SU-DHL-6 (cell line): ENCODE data around the gene PRKN.

Experiments used
- H2AFZ ChIP-seq: fragments of 200-600 bp; sonication (generic); 2 replicates; pipeline ENCODE4 v1.6.1; 2014; ENCODE audit warnings: low read depth, mild to moderate bottlenecking, moderate library complexity, mixed read lengths, antibody characterized with exemption, low read length; ENCODE audit not compliant: severe bottlenecking
- H3F3A ChIP-seq: fragments of 200-600 bp; shearing (Covaris generic); 2 replicates; pipeline ENCODE4 v1.6.0; 2016; ENCODE audit warnings: antibody characterized with exemption, mild to moderate bottlenecking; ENCODE audit not compliant: insufficient read depth
- H3K27ac ChIP-seq: fragments of 200-600 bp; sonication (generic); 2 replicates; pipeline ENCODE4 v1.5.1; 2016; ENCODE audit warnings: low read depth, mild to moderate bottlenecking, low read length, moderate library complexity, mixed read lengths
- H3K27me3 ChIP-seq: fragments of 200-600 bp; sonication (generic), shearing (Covaris generic); 2 replicates; pipeline ENCODE4 v1.6.0; 2014; ENCODE audit warnings: mild to moderate bottlenecking, low read length
- H3K36me3 ChIP-seq: fragments of 200-600 bp; sonication (generic); 2 replicates; pipeline ENCODE4 v1.6.1; 2014; ENCODE audit warnings: mild to moderate bottlenecking, low read length, mixed read lengths
- H3K4me2 ChIP-seq: fragments of 300-600, 200-600 bp; shearing (Covaris generic), sonication (generic); 2 replicates; pipeline ENCODE4 v1.6.0; 2014; ENCODE audit warnings: low read length, low read depth, mild to moderate bottlenecking; ENCODE audit not compliant: poor library complexity, severe bottlenecking
- H3K4me3 ChIP-seq: fragments of 200-600 bp; sonication (generic); 2 replicates; pipeline ENCODE4 v1.5.1; 2014; ENCODE audit warnings: antibody characterized with exemption, low read length, mild to moderate bottlenecking, mixed read lengths; ENCODE audit not compliant: insufficient read depth, poor library complexity, severe bottlenecking
- H3K79me2 ChIP-seq: fragments of 200-600 bp; sonication (generic); 2 replicates; pipeline ENCODE4 v1.6.1; 2014; ENCODE audit warnings: mild to moderate bottlenecking, low read length, moderate library complexity; ENCODE audit not compliant: insufficient read depth
- H3K9ac ChIP-seq: fragments of 200-600 bp; sonication (generic); 2 replicates; pipeline ENCODE4 v1.7.0; 2014; ENCODE audit warnings: mild to moderate bottlenecking, low read length
- H3K9me2 ChIP-seq: fragments of 200-600 bp; sonication (generic); replicated peaks from 2 replicates; pipeline ENCODE4 v1.6.1; 2014; ENCODE audit warnings: low read length; ENCODE audit not compliant: insufficient read depth
- H3K9me3 ChIP-seq: fragments of 200-600 bp; sonication (generic); 2 replicates; pipeline ENCODE4 v1.6.1; 2014; ENCODE audit warnings: low read length, mixed read lengths; ENCODE audit not compliant: insufficient read depth
- H4K20me1 ChIP-seq: fragments of 200-600 bp; sonication (generic); 2 replicates; pipeline ENCODE4 v1.6.1; 2014; ENCODE audit warnings: low read depth, mild to moderate bottlenecking, antibody characterized with exemption, low read length, moderate library complexity, mixed read lengths
- CTCF ChIP-seq: fragments of 200-600 bp; sonication (generic); IDR thresholded peaks from one replicate; pipeline ENCODE4 v1.5.1; 2017; ENCODE audit warnings: antibody characterized with exemption, mild to moderate bottlenecking, low read length, moderate library complexity; ENCODE audit not compliant: insufficient read depth, poor library complexity, severe bottlenecking
- EZH2phosphoT487 ChIP-seq: fragments of 200-600 bp; sonication (generic), shearing (Covaris generic); conservative IDR thresholded peaks from 2 replicates; pipeline ENCODE4 v1.6.1; 2018; ENCODE audit warnings: mild to moderate bottlenecking, antibody characterized with exemption, low read length, moderate library complexity, mixed read lengths

Gene PRKN

GRCh38 chr6:161961046-161961445 lies 766.5 kb downstream of the PRKN start:
- H4K20me1 ChIP-seq: no peaks in the 10 kb centered on the region
- no peak overlapping the region for H3K27ac ChIP-seq
- no peak overlapping the region for H2AFZ ChIP-seq
- no peak overlapping the region for H3K4me2 ChIP-seq
- no peaks in the 10 kb centered on the region for H3K9me3 ChIP-seq
- no peaks in the 10 kb centered on the region for H3F3A ChIP-seq
- no peaks in the 10 kb centered on the region for H3K27me3 ChIP-seq
- no peak for TF ChIP-seq EZH2phosphoT487
- no peak for TF ChIP-seq CTCF
- H3K9ac ChIP-seq: no peak overlapping the region
- H3K4me3 ChIP-seq: no peak overlapping the region
- H3K9me2 ChIP-seq: no peaks in the 10 kb centered on the region
- no peaks in the 10 kb centered on the region for H3K79me2 ChIP-seq
- no peaks in the 10 kb centered on the region for H3K36me3 ChIP-seq

GRCh38 chr6:161959072-161959471 lies 768.5 kb downstream of the PRKN start:
- no peak overlapping the region for H3K27ac ChIP-seq
- no peaks in the 10 kb centered on the region for H3F3A ChIP-seq
- no peaks in the 10 kb centered on the region for H3K27me3 ChIP-seq
- H3K9me2 ChIP-seq: no peaks in the 10 kb centered on the region
- H3K36me3 ChIP-seq: no peaks in the 10 kb centered on the region
- TF ChIP-seq EZH2phosphoT487: no peak
- TF ChIP-seq CTCF: no peak
- H3K9me3 ChIP-seq: no peaks in the 10 kb centered on the region
- no peak overlapping the region for H2AFZ ChIP-seq
- H3K9ac ChIP-seq: no peak overlapping the region
- no peaks in the 10 kb centered on the region for H3K79me2 ChIP-seq
- H4K20me1 ChIP-seq: no peaks in the 10 kb centered on the region
- no peak overlapping the region for H3K4me2 ChIP-seq
- H3K4me3 ChIP-seq: no peak overlapping the region

GRCh38 chr6:161956082-161956481 lies 771.5 kb downstream of the PRKN start:
- Histone ChIP-seq H3K79me2 (no peaks in the 10 kb centered on the region), H3K36me3 (no peaks in the 10 kb centered on the region), H3K27ac (no peak overlapping the region), H2AFZ (no peak overlapping the region), H3K27me3 (no peaks in the 10 kb centered on the region), H3K9me2 (no peaks in the 10 kb centered on the region), H3K9ac (no peak overlapping the region), H3K4me2 (no peak overlapping the region), H3K9me3 (no peaks in the 10 kb centered on the region), H3F3A (no peaks in the 10 kb centered on the region), H3K4me3 (no peak overlapping the region), H4K20me1 (no peaks in the 10 kb centered on the region)
- TF ChIP-seq CTCF (no peak), EZH2phosphoT487 (no peak)
